Measurements from ENCODE around the gene ATP1A2.
A peak's percentile ranks its signal among the peaks of the same experiment; 100 is the strongest.

The ATP1A2 gene

GRCh38 chr1:160085686-160086455, 29.7 kb upstream of the ATP1A2 start:
- peak; percentile 75 for DNase-seq (ENCODE audit: low read depth)
- TF ChIP-seq CTCF (IDR thresholded peaks at IDR 0.05; ENCODE audit: low read length, missing control alignments), result peak; percentile 88
- H3K4me3 ChIP-seq (replicated peaks; ENCODE audit: low read depth, low read length), result no peak overlapping the region

GRCh38 chr1:160086456-160086892, 29.1 kb upstream of the ATP1A2 start:
- no peak for DNase-seq (ENCODE audit: low read depth)
- no peak overlapping the region for H3K4me3 ChIP-seq (replicated peaks; ENCODE audit: low read depth, low read length)
- no peak for TF ChIP-seq CTCF (IDR thresholded peaks at IDR 0.05; ENCODE audit: low read length, missing control alignments)

- H3K4me3 ChIP-seq (replicated peaks; ENCODE audit: low read depth, low read length), result no peak overlapping the region
- TF ChIP-seq CTCF (IDR thresholded peaks at IDR 0.05; ENCODE audit: low read length, missing control alignments), result no peak
- no peak for DNase-seq (ENCODE audit: low read depth)
Observed at GRCh38 chr1:160087118-160087662, 28.4 kb upstream of the ATP1A2 start.

GRCh38 chr1:160089883-160090282, 25.7 kb upstream of the ATP1A2 start:
- no peak overlapping the region for H3K4me3 ChIP-seq (replicated peaks; ENCODE audit: low read depth, low read length)
- no peak for DNase-seq (ENCODE audit: low read depth)
- no peak for TF ChIP-seq CTCF (IDR thresholded peaks at IDR 0.05; ENCODE audit: low read length, missing control alignments)

GRCh38 chr1:160090760-160091159, 24.8 kb upstream of the ATP1A2 start:
- TF ChIP-seq CTCF (IDR thresholded peaks at IDR 0.05; ENCODE audit: low read length, missing control alignments), result no peak
- H3K4me3 ChIP-seq (replicated peaks; ENCODE audit: low read depth, low read length), result no peak overlapping the region
- DNase-seq (ENCODE audit: low read depth), result no peak

GRCh38 chr1:160091666-160092223, 23.8 kb upstream of the ATP1A2 start:
- no peak for TF ChIP-seq CTCF (IDR thresholded peaks at IDR 0.05; ENCODE audit: low read length, missing control alignments)
- H3K4me3 ChIP-seq (replicated peaks; ENCODE audit: low read depth, low read length), result no peak overlapping the region
- no peak for DNase-seq (ENCODE audit: low read depth)

Data from fibroblast of pulmonary artery (primary cell).